22Rv1 (cell line): Measurements from ENCODE around the gene BCHE.

Experiments
- CTCF ChIP-seq: fragments of 450-650 bp; IDR thresholded peaks from 2 replicates; pipeline ENCODE4 v1.5.1; 2017; ENCODE audit warnings: mild to moderate bottlenecking
- ZFX ChIP-seq: fragments of 450-650 bp; IDR thresholded peaks from 2 replicates; pipeline ENCODE4 v1.6.1; 2017; ENCODE audit warnings: antibody characterized with exemption, borderline replicate concordance

- no peak for TF ChIP-seq CTCF
- TF ChIP-seq ZFX = no peak
Observed at GRCh38 chr3:165729756-165730155, 107.5 kb downstream of the BCHE start.
